Kidney (tissue), 14 donors: ENCODE results near the gene OR4D1. TPM values are rescaled to one million over a fixed set of nuclear protein-coding genes. Genes with fewer than 3 reads are reported as not detected.

ENCODE experiments used
- DNase-seq, 5 donors: peaks; one replicate each; pipeline ENCODE4 v3.0.0-alpha.2; 2013 to 2020
- FAIRE-seq: peaks from 2 replicates; lab custom pipeline; 2012; peaks lifted over from hg19 to GRCh38; lab: Jason Lieb, UNC
- H3K27ac ChIP-seq, 2 donors: one replicate each; pipeline ENCODE4 v1.7.0; 2013; ENCODE audit warnings: low read depth in 2 of 2, low read length in 2 of 2, inconsistent platforms in 1 of 2
- H3K27me3 ChIP-seq: one replicate; pipeline ENCODE4 v1.7.1; 2013; ENCODE audit warnings: low read length, inconsistent platforms; ENCODE audit not compliant: control insufficient read depth, insufficient read depth
- H3K36me3 ChIP-seq, 3 donors: one replicate each; pipeline versions ENCODE4 v1.7.0 to v1.7.1; 2013; ENCODE audit warnings: low read length in 3 of 3, control low read depth in 1 of 3, inconsistent platforms in 1 of 3; ENCODE audit not compliant: insufficient read depth in 3 of 3, control insufficient read depth in 2 of 3
- H3K4me1 ChIP-seq, 3 donors: one replicate each; pipeline versions ENCODE4 v1.7.0 to v1.7.1; 2013; ENCODE audit warnings: low read length in 3 of 3, inconsistent platforms in 1 of 3, low read depth in 1 of 3; ENCODE audit not compliant: control insufficient read depth in 2 of 3, insufficient read depth in 2 of 3
- H3K4me3 ChIP-seq, 3 donors: one replicate each; pipeline versions ENCODE4 v1.7.0 to v1.8.1; 2013; ENCODE audit warnings: low read length in 3 of 3, control low read depth in 1 of 3, inconsistent platforms in 1 of 3
- H3K9ac ChIP-seq, 3 donors: one replicate each; pipeline versions ENCODE4 v1.7.0 to v1.7.1; 2013; ENCODE audit warnings: low read length in 3 of 3, control low read depth in 1 of 3, inconsistent platforms in 1 of 3
- H3K9me3 ChIP-seq, 3 donors: one replicate each; pipeline versions ENCODE4 v1.7.0 to v1.7.1; 2013; ENCODE audit warnings: low read length in 3 of 3, control low read depth in 1 of 3, inconsistent platforms in 1 of 3; ENCODE audit not compliant: control insufficient read depth in 2 of 3, insufficient read depth in 1 of 3
- CTCF ChIP-seq: IDR thresholded peaks from 3 replicates; pipeline ENCODE4 v1.5.1; 2012; ENCODE audit warnings: mild to moderate bottlenecking, moderate library complexity, borderline replicate concordance; ENCODE audit not compliant: insufficient read depth; ENCODE audit errors: extremely low read depth
- intact Hi-C: fragments of 100-400 bp; cut with DNase I; formaldehyde crosslinking; loops from one replicate; pipeline ENCODE4 v1.11.1; 2022
- polyA plus RNA-seq: library from polyadenylated mRNA; stranded (reverse); fragments of 350-450 nt; fragmentation: Illumina TruSeq; extraction: RNeasy Lipid Tissue Mini Kit (QIAGEN cat#74804); gene quantifications from one replicate; pipeline ENCODE4 v1.2.3, GENCODE V29; 2014; ENCODE audit warnings: low read depth, low replicate concordance; ENCODE audit not compliant: insufficient read depth
- total RNA-seq: library from RNA; stranded (reverse); fragmentation: NEBNext Ultra II Directional; extraction: Animal tissue kit (Norgen Biotek cat#: 25700); gene quantifications from one replicate; pipeline ENCODE4 v1.2.1, GENCODE V29; 2021
- donor health status: control.
- donor health status: control.
- donor health status: control.
- donor health status: control.
- donor health status: control.
- donor health status: DM: yes; HTN: yes; CAD: no.
- donor health status: Normal renal cell carcinoma (clear cell type).

Gene OR4D1
- total and polyA plus RNA-seq, 2 donors from 2014 or later, result 0.06 TPM; not detected in 1

- Histone ChIP-seq H3K9me3 (no peaks in the 10 kb centered on the region), H3K27ac (no peak overlapping the region), H3K36me3 (no peaks in the 10 kb centered on the region), H3K4me1 (no peaks in the 10 kb centered on the region), H3K27me3 (peaks cover 22% of the 10 kb centered on the region), H3K9ac (no peak overlapping the region), H3K4me3 (no peak overlapping the region)
- FAIRE-seq, result no peak
- intact Hi-C loops, result no loop called here
- TF ChIP-seq CTCF, result no peak
- no peak for DNase-seq
These were observed 5.5 kb downstream of the OR4D1 start for GRCh38 chr17:58153671-58154070.

- H3K27ac ChIP-seq, result no peak overlapping the region
- no peaks in the 10 kb centered on the region for H3K4me1 ChIP-seq
- no peak for TF ChIP-seq CTCF
- FAIRE-seq, result no peak
- DNase-seq, result peak; percentile 21 to 76 (median 33)
- no peak overlapping the region for H3K9ac ChIP-seq
- no peaks in the 10 kb centered on the region for H3K36me3 ChIP-seq
- peak overlapping the region; percentile 20 to 49 (median 32) for H3K4me3 ChIP-seq
- intact Hi-C loops, result no loop called here
- H3K9me3 ChIP-seq, result no peaks in the 10 kb centered on the region
- H3K27me3 ChIP-seq, result peaks cover 17% of the 10 kb centered on the region
These were observed 8.9 kb downstream of the OR4D1 start for GRCh38 chr17:58156839-58157803.

- H3K4me1 ChIP-seq, result no peaks in the 10 kb centered on the region
- no peak overlapping the region for H3K4me3 ChIP-seq
- FAIRE-seq, result no peak
- H3K9me3 ChIP-seq, result no peaks in the 10 kb centered on the region
- no peak for DNase-seq
- intact Hi-C loops, result no loop called here
- no peak overlapping the region for H3K9ac ChIP-seq
- no peak for TF ChIP-seq CTCF
- H3K36me3 ChIP-seq, result no peaks in the 10 kb centered on the region
- H3K27ac ChIP-seq, result no peak overlapping the region
- peaks cover 17% of the 10 kb centered on the region for H3K27me3 ChIP-seq
These were observed 10.0 kb downstream of the OR4D1 start for GRCh38 chr17:58158181-58158580.
